Body of pancreas (tissue), 4 donors: ENCODE measurements around the gene AFG1L.

ENCODE experiments used
- CTCF ChIP-seq, 7 experiments: fragments of 450-650 bp in 4 of 7; fragments of 200-600 bp in 3 of 7; sonication (generic) in 3 of 7; IDR thresholded peaks; one replicate each; pipeline ENCODE4 v1.5.1; 2016 to 2019; ENCODE audit warnings: antibody characterized with exemption in 7 of 7
- POLR2A ChIP-seq, 3 donors: fragments of 450-650 bp; IDR thresholded peaks; one replicate each; pipeline ENCODE4 v1.6.1; 2016; ENCODE audit warnings: antibody characterized with exemption in 3 of 3, mild to moderate bottlenecking in 2 of 3

DNA sequence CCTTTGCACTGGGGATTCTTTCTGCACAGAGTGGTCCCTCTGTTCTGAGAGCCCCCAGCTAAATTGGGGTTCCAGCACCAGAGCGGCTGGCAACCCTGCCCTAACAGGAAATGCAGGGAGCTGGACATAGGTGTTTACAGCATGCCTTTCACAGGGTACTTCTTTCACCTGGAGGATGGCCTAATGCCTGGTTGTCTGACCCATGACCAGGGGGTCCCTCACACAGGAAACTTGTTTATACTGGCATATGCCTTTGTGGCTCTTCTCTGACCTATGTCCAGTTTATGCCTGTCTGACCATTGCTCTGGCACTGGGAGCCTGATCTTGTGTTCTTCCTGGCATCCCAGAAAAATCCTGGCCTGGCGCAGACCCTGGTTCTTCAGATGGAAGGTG is 66.1 kb downstream of the AFG1L start:
- TF ChIP-seq CTCF (IDR thresholded peaks at IDR 0.05) (no peak), POLR2A (IDR thresholded peaks at IDR 0.05) (no peak)
